NCI-H187 (cell line): ENCODE results near the gene NDUFS8.

Source experiments
- DNase-seq, 2 experiments: peaks; one replicate each; lab custom pipeline; 2025; lab: John Stamatoyannopoulos, UW

NDUFS8 gene

DNA sequence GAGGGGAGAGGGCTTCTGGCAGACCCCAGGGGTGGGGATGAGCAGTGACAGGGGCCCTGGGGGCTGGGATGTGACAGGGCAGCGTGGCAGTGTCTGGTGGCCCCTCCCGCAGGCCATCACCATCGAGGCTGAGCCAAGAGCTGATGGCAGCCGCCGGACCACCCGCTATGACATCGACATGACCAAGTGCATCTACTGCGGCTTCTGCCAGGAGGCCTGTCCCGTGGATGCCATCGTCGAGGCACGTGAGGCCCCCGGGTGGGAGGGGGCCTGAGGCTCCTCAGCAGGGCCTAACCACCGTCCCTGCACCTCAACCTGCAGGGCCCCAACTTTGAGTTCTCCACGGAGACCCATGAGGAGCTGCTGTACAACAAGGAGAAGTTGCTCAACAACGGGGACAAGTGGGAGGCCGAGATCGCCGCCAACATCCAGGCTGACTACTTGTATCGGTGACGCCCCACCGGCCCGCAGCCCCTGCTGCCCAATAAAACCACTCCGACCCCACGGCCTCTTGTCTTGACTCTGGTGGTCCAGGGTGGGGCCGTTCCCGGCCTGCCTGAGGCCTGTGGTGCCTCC is 5.7 kb downstream of the NDUFS8 start:
- no peak for DNase-seq

DNA sequence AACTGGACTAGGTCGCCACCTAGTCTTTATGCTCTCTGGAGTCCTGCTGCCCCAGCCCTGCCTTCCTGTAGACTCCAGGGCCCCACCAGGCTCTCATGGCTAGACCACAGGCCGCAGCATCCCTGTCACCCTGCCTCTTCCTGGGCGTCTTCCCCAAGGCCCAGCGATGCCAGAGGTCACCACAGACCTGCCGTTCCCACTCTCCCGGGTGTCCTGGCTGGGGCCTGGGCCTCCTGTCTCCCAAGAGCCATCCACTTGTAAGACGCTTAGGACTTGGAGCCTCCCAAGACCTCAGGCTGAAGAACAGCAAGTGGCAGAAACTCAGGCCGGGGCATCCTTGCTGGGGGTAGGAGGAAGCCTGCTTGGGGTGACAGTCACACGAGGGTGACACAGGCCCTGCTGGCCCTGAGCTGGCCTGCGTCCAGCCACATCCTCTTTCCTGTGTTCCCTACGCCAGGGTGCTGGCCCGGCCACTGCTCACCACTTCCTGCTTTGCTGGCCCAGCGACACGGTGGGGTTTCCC is 6.3 kb downstream of the NDUFS8 start:
- DNase-seq: no peak

DNA sequence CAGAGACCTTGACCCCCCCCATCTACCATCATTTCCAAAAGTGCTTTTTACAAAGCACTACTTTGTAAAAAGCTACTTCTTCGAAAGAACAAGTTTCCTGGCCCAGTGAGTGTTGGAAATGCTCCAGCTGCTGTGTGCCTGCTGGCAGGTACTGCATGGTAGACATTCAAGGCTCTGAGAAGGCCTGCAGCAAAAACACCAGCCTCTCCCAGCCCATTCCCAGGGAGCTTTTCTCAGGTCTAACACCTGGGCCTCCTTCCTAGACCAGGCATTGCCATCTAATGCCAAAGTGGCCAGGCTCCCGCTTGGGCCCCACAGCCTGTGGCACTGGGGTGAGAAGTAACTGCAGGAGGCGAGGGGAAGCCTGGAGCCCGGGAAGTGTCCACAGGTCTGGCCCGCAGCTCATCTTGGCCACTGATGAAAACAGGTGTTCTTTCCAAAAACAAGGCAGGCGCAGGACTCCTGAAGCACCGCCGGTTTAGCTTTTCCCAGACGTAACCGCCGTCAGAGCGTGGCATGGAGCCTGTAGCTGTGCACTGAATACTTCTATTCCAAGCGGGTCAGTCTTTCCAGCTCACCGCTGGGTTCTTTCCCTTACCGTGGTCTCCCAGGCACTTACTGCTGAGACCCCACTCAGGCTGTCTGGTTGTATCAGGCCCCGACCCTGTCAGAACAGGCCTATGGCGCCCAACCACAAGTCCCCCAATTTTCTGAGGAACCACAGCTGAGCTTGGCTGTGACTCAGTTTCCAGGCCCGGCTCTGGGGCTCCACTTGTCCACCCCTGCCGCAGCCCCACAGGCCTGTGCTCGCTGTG is 7.1 kb downstream of the NDUFS8 start:
- no peak for DNase-seq

DNA sequence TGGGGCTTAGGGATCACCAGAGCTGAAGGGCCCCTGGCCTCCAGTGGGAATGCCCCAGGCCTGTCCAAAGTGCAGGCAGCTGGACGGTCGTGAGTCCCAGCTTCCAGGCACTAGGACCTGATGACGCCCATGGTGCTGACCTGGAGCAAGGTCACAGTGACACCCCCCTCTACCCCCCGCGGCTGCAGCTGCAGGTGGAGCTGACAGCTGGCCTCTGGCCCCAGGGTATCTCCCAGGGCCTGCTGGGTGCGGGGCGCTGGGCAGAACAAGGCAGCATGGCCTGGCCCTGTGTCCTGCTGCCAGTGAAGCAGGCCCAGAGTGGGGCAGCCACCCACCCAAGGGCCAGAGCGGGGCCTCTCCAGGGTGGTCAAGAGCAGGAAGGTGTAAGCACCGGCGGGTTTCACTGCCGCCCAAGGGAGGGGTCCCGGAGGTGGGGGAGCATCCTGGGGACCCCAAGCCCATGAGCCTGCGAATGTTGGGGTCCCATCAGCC is 7.8 kb downstream of the NDUFS8 start:
- no peak for DNase-seq

DNA sequence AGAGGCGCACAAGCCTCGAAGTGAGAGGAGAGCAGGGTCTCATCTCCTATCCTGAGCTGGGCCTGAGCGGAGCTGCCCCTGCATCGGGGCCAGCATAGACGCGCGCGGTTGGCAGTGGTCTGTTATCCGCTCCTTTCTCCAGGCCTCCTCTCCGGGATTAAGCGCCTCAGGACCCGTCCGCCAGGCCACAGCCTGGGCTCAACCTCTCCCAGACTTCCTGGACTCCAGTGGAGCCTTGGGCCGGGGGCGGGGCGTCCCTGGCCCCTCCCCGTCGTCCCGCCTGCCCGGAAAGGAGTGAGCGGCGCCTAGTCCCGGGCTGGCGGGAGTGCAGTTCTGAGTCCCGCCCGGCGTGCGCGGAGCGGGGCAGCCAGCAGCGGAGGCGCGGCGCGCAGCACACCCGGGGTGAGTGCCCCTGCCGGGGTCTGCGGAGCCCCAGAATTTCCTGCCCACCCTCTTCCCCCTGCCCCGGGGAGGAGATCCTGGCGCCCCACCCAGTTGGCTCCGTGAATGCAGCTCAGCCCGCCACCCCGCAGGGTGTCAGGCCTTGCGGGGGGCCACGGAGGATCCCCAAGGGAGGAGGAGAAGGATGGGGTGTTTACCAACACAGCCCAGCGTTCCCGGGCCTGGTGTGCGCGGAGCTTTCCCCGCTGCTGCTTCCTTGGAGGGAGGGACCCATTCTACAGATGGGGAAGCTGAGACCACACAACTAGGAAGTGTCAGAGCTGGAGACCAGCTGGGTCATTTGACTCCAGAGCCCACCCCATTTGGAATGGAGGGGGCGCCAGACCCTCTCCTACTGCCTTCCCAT is 8.4 kb downstream of the NDUFS8 start, which contains the start of gene TCIRG1:
TCIRG1 (plus strand) TSS at position 308 of the 808 bp plus-strand sequence. CDS start 2,247 bp downstream, outside the sequence.
- DNase-seq: no peak

DNA sequence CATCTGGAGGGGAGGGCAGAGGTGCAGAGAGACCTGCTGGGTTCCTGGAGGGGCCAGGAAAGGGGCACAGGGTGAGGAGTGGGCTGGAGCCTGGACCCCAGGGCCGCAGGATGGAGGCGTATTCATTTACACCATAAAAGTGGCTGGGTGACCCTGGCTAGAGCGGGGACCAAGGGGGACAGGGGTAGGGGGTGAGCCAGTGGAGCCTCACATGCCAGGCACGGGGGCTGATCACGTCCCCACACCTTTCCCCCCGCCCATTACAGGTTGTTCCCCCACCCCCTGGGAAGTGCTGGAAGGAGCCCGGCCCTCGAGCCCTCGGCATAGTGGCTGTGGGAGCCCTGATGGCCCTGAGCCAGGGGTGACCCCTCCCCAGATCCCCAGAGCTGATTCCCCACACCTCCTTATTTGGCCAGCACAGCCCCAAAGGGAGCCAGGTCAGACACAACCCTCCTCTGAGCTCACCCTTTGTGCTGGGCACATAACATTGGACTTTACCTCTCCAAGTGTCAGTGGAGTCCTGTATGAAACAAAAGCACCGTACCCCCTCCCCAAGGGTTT is 9.1 kb downstream of the NDUFS8 start:
- DNase-seq: no peak

DNA sequence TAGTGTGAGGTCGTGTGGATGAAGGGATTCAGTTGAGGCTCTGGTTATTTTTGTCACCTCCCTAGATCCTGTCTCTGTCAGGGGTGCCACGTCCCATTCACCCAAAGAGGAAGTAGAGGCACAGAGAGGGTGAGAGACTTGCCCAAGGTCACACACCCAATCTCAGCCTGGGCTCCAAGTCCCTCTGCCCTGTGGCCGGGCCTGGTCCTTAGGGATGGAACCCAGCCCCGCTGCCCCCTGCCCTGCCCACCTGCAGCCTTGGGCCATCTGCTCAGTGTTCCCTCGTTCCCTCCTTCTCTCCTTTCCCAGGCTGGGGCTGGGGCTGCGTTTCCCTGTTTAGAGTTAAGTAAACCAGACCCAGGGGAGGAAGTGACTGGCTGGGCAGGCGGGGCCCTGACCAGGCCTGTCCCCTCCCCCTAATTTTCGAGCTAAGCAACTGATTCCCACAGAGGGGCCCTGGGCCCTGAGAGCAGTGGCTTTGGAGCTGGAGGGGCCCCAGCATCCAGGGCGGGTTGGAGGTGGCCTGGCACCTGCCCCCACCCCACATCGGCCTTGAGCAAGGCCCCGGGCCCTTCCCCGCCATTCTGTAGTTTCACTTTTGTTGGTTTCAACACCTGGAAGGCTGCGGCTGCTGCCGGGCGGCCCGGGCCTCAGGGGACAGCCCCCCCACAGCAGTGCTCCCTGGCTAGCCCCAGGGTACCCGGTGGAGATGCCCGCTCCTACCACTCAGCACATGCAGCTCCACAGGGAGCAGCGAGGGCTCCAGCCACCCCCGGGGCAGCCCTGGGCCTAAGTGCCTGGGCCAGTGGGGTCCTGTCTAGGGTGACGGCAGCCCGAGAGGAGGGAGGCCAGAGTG is 9.8 kb downstream of the NDUFS8 start:
- DNase-seq: no peak

DNA sequence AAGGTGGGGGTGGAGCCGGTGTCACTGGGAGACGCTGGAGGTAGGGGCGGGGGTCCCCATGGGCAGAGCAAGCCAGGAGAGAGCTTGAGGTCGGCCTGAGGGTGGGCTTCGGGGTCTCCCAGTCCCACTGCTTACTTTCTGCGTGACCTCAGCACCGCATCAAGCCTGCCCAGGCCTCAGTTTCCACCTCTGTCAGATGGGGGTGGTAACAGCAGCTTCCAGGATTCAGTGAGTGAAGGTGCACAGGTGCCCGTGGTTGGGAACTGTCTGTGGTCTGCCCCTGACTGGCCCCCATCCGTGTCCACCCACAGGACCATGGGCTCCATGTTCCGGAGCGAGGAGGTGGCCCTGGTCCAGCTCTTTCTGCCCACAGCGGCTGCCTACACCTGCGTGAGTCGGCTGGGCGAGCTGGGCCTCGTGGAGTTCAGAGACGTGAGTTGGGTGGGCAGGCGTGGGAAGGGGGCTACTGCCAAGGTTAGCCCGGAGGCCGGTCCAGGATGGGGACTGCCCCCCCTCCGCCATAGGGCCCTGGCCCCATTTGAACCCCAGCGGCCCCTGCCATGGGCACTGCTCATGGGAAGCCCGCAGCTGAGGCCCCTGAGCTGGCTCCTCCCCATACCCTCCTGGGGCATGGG is 10.6 kb downstream of the NDUFS8 start:
- DNase-seq: no peak

DNA sequence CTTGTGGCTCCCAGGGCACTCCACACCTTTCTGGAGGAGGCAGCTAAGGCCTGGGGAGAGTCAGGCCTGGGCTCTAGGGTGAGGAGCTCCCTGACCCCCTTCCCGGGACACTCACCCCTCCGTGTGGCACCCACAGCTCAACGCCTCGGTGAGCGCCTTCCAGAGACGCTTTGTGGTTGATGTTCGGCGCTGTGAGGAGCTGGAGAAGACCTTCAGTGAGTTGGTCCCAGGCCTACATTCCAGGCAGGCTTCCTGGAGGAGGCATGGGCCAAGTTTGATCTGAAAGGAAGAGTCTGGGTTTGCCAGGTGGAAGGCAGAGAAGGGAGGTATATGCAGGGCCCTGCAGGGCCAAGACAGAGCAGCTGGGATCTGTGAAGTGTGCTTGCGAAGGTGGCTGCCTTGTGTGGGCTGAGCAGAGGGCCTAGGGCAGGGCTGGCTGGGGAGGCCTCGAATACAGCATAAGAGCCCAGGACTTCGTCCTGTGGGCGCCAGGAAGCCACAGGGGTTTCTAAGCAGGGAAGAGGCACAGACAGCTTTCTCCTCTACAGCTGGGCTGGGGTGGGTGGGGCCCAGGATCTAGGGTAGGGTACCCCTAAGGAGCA is 11.2 kb downstream of the NDUFS8 start:
- DNase-seq: no peak

DNA sequence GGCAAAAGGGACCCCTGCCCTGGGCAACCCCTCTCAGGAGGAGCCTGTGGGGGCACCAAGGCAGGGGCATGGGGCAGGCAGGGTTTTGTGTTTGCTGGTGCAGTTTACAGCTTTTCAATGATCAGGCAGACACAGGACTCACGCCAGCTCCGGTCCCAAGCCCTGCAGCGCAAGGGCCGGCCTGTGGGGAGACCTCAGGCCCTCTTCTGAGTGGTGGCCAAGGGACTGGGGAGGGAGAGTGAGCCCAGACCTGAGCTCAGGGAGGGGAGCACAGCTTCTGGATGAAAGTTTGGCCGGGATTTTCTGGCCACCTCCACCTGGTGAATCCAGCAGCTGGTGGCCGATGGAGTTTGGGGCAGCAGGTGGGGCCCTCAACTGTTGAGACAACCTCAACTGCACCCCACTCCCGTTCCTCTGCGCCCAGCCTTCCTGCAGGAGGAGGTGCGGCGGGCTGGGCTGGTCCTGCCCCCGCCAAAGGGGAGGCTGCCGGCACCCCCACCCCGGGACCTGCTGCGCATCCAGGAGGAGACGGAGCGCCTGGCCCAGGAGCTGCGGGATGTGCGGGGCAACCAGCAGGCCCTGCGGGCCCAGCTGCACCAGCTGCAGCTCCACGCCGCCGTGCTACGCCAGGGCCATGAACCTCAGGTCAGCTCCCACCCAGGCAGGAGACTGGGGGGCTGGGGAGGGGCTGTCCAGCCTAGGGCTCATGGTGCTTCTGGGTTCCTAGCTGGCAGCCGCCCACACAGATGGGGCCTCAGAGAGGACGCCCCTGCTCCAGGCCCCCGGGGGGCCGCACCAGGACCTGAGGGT is 11.9 kb downstream of the NDUFS8 start:
- DNase-seq: no peak

DNA sequence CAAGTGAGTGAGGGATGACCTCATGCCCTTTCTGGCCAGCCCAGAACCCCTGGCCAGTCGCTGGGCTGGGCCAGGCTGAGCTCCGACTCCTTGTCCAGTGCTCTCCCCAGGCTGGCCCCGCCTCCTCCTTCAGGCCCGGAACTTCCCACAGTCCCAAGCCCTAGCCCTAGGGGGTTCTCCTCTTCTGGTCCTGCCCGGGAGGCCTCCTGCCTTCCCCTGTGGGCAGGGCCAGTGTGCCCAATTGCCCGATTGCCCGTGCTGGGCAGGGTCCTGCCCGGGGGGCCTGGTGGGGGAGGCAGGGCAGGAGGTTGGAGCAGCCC is 12.5 kb downstream of the NDUFS8 start:
- DNase-seq: no peak

DNA sequence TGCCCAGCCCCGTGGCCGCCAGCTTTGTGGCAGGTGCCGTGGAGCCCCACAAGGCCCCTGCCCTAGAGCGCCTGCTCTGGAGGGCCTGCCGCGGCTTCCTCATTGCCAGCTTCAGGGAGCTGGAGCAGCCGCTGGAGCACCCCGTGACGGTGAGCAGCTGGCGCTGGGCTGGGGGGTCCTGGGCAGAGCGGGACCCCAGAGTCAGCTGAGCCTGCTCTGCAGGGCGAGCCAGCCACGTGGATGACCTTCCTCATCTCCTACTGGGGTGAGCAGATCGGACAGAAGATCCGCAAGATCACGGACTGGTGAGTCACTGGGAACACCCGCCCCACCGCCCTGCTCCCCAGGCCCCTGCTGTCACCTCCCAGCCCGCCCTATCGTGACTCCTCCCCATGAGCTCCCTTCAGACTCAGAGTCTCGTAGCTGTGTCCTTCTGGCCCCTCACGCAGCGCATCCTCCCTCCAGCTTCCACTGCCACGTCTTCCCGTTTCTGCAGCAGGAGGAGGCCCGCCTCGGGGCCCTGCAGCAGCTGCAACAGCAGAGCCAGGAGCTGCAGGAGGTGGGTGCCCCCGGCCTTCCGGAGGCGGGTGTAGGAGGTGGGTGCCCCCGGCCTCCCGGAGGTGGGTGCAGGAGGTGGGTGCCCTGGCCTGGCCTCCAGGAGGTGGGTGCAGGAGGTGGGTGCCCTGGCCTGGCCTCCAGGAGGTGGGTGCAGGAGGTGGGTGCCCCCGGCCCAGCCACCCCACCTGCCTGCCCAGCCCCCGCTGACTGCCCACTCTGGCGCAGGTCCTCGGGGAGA is 13.1 kb downstream of the NDUFS8 start:
- DNase-seq: no peak

DNA sequence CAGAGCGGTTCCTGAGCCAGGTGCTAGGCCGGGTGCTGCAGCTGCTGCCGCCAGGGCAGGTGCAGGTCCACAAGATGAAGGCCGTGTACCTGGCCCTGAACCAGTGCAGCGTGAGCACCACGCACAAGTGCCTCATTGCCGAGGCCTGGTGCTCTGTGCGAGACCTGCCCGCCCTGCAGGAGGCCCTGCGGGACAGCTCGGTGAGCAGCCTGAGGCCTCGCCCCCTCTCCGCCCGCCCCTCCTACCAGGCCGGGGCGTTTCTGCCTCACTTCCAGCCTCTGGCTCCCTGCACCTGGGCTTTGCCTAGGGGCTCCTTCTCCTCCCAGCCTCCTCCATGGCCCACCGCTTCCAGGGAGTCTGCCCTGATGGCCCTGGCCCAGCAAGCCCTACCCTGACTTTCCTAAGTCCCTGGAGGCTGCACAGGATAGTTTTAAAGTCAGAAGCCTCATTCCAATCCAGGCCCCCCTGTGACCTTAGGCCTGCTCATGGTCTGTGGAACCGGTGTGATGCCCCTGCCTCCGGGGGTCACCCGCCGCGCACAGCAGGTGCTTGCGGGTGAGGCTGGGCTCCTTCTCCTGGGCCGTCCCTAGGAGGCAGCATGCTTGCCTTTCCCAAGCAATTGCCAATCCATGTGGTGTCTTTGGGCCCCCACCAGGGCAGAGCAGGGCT is 13.8 kb downstream of the NDUFS8 start:
- DNase-seq: no peak

DNA sequence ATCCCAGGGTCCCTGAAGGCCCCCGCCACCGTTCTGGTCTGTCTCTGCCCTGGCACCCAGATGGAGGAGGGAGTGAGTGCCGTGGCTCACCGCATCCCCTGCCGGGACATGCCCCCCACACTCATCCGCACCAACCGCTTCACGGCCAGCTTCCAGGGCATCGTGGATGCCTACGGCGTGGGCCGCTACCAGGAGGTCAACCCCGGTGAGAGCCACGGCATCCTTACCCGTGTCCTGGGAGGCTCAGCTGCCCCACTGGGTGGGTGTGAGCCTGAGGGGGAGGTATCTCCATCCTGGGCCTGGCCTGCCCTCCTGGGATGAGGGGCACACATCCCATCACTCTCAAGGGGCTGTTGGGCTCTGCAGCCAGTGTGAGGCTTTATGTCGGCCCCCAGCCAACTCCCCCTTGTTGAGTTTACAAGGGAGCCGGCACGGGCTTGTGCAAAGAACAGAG is 14.4 kb downstream of the NDUFS8 start:
- no peak for DNase-seq

DNA sequence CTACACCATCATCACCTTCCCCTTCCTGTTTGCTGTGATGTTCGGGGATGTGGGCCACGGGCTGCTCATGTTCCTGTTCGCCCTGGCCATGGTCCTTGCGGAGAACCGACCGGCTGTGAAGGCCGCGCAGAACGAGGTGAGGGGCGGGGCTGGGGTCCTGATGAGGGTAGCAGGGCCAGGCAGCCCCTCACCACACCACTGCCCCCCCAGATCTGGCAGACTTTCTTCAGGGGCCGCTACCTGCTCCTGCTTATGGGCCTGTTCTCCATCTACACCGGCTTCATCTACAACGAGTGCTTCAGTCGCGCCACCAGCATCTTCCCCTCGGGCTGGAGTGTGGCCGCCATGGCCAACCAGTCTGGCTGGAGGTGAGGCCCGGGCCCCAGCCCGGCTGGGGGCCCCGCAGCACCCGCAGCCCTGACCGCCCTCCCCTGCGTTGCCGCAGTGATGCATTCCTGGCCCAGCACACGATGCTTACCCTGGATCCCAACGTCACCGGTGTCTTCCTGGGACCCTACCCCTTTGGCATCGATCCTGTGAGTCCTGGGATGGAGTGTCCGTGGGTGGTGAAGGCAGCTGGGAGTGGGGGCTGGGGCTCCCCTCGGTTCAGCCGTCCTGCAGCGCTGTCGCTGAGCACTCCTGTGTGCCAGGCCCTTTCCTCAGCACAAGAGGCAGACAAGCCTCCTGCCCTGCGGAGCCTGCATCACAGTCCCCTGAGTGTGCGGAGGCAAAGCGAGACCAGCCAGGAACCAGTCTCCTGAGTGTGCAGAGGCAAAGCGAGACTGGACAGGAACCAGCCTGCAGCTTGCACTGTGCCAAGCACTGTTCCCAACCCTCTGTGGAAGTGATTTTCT is 17.2 kb downstream of the NDUFS8 start:
- no peak for DNase-seq

DNA sequence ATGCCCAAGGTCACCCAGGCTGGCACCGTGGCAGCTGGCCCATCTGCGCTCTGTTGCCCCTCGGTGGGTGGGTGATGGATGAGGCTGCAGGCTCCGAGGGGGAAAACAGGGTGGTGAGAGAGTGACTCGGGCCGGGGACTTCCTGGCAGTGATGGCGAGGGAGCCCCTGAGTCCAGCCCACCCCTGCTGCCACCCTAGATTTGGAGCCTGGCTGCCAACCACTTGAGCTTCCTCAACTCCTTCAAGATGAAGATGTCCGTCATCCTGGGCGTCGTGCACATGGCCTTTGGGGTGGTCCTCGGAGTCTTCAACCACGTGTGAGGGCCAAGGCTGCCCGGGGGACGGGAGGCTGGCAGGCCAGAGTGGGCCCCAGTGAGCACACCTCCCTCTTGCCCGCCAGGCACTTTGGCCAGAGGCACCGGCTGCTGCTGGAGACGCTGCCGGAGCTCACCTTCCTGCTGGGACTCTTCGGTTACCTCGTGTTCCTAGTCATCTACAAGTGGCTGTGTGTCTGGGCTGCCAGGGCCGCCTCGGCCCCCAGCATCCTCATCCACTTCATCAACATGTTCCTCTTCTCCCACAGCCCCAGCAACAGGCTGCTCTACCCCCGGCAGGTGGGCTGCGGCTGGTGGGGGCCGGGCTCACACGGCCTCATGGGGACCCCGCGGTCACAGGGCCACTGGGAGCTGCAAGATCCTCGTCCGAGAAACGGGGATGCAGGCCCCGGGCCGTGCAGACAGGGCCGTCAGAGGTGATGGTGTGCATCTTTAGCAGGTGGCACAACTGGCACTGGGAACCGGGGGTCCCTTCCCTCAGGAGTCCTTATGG is 18.4 kb downstream of the NDUFS8 start:
- DNase-seq: no peak
